WTC11 (cell line): ENCODE measurements around the gene ANKRD13A.

Experiments
- CTCF ChIP-seq: fragments of 200-600 bp; IDR thresholded peaks from 2 replicates; pipeline ENCODE4 v1.8.0; 2022; ENCODE audit warnings: antibody characterized with exemption
- IRF2 ChIP-seq: sonication (generic); formaldehyde crosslinking; IDR thresholded peaks from 2 replicates; pipeline ENCODE4 v1.8.0; 2022; ENCODE audit warnings: low read depth, missing genetic modification reagents, borderline replicate concordance
- JUN ChIP-seq: sonication (generic); formaldehyde crosslinking; IDR thresholded peaks from 2 replicates; pipeline ENCODE4 v1.8.0; 2023; ENCODE audit warnings: mild to moderate bottlenecking, missing genetic modification reagents
- KAT7 ChIP-seq: sonication (generic); formaldehyde crosslinking; IDR thresholded peaks from 2 replicates; pipeline ENCODE4 v1.8.1; 2023; ENCODE audit warnings: missing genetic modification reagents, mild to moderate bottlenecking, borderline replicate concordance
- MXD4 ChIP-seq: fragments of 250-450 bp; sonication (Bioruptor Pico); IDR thresholded peaks from 2 replicates; pipeline ENCODE4 v1.8.0; 2021; ENCODE audit warnings: mild to moderate bottlenecking, moderate library complexity, borderline replicate concordance
- NFYB ChIP-seq: sonication (generic); formaldehyde crosslinking; conservative IDR thresholded peaks from 2 replicates; pipeline ENCODE4 v1.8.0; 2022; ENCODE audit warnings: low read depth, missing genetic modification reagents
- NR2C2 ChIP-seq: sonication (generic); formaldehyde crosslinking; IDR thresholded peaks from 2 replicates; pipeline ENCODE4 v1.8.0; 2022; ENCODE audit warnings: mild to moderate bottlenecking, missing genetic modification reagents

GRCh38 chr12:109999983-110000505 lies 814 bp downstream of the ANKRD13A start:
- no peak for TF ChIP-seq IRF2 (CRISPR knock-in tag)
- TF ChIP-seq KAT7, result no peak
- TF ChIP-seq NR2C2 (CRISPR knock-in tag), result no peak
- TF ChIP-seq CTCF, result no peak
- TF ChIP-seq JUN (CRISPR knock-in tag), result no peak
- no peak for TF ChIP-seq NFYB (CRISPR knock-in tag)
- TF ChIP-seq MXD4 (CRISPR knock-in tag), result no peak
